ENCODE measurements around the gene CPZ.

DNA sequence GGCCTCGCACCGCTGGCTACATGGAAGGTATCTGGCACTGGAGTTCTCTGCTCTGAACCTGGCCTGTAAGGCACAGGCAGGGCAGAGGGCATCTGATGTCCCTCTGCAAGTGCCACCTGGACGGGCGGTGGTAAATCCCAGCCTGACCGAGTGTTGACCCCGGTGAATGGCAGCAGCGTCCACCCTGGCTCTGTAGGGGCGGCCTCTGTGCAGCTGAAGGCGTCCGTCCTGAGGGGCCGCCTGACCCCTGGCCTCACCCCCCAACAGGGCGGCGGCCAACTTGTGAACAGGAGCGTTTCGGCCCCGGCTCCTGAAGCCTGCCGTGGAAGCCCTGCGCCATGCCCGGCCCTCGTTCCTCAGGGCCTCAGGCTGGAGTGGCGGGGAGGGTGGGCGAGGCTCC is 51.4 kb downstream of the CPZ start:
- no peak for TF ChIP-seq JAZF1 (CRISPR knock-in tag; IDR thresholded peaks at IDR 0.05)
- TF ChIP-seq CREM (CRISPR knock-in tag; IDR thresholded peaks at IDR 0.05) = no peak
- no peak for TF ChIP-seq NR1H2 (CRISPR knock-in tag; IDR thresholded peaks at IDR 0.05)
- TF ChIP-seq ESRRA (CRISPR knock-in tag; IDR thresholded peaks at IDR 0.05; ENCODE audit: borderline replicate concordance) = no peak
- TF ChIP-seq TP53 (CRISPR knock-in tag; IDR thresholded peaks at IDR 0.05) = no peak
- TF ChIP-seq, protein P1, sequence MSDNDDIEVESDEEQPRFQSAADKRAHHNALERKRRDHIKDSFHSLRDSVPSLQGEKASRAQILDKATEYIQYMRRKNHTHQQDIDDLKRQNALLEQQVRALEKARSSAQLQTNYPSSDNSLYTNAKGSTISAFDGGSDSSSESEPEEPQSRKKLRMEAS (CRISPR knock-in tag; IDR thresholded peaks at IDR 0.05) = no peak
- no peak for TF ChIP-seq NR2C2 (CRISPR knock-in tag; IDR thresholded peaks at IDR 0.05)
- no peak for TF ChIP-seq MYBL2 (CRISPR knock-in tag; IDR thresholded peaks at IDR 0.05)
- TF ChIP-seq ELF4 (CRISPR knock-in tag; IDR thresholded peaks at IDR 0.05; ENCODE audit: low read depth) = no peak
- TF ChIP-seq, protein P2, sequence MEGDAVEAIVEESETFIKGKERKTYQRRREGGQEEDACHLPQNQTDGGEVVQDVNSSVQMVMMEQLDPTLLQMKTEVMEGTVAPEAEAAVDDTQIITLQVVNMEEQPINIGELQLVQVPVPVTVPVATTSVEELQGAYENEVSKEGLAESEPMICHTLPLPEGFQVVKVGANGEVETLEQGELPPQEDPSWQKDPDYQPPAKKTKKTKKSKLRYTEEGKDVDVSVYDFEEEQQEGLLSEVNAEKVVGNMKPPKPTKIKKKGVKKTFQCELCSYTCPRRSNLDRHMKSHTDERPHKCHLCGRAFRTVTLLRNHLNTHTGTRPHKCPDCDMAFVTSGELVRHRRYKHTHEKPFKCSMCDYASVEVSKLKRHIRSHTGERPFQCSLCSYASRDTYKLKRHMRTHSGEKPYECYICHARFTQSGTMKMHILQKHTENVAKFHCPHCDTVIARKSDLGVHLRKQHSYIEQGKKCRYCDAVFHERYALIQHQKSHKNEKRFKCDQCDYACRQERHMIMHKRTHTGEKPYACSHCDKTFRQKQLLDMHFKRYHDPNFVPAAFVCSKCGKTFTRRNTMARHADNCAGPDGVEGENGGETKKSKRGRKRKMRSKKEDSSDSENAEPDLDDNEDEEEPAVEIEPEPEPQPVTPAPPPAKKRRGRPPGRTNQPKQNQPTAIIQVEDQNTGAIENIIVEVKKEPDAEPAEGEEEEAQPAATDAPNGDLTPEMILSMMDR (IDR thresholded peaks at IDR 0.05) = no peak
- no peak for TF ChIP-seq OVOL2 (CRISPR knock-in tag; IDR thresholded peaks at IDR 0.05; ENCODE audit: borderline replicate concordance)
- TF ChIP-seq FOXJ3 (CRISPR knock-in tag; IDR thresholded peaks at IDR 0.05; ENCODE audit: borderline replicate concordance) = no peak
